SK-N-SH (cell line): Measurements from ENCODE around the gene CALU. TPM values are rescaled to one million over a fixed set of nuclear protein-coding genes. Genes with fewer than 3 reads are reported as not detected.

ENCODE experiments used
- CTCF ChIA-PET: fragments of 300-600, 350-600 bp; formaldehyde crosslinking; extraction: SDS; loops from one replicate; lab custom pipeline; 2021; lab: Yijun Ruan, JAX
- POLR2A ChIA-PET: fragments of 350-600 bp; sonication (Branson Sonifier 250); formaldehyde crosslinking; extraction: SDS; loops from one replicate; lab custom pipeline; 2020; ENCODE audit warnings: antibody characterized with exemption, inconsistent platforms; lab: Yijun Ruan, JAX
- DNase-seq: peaks from one replicate; pipeline ENCODE4 v3.0.0; 2012
- H2AFZ ChIP-seq: fragments of 200-600 bp; sonication (generic); 2 replicates; pipeline ENCODE4 v1.8.1; 2016; ENCODE audit warnings: antibody characterized with exemption, mild to moderate bottlenecking, low read depth
- H3F3A ChIP-seq: fragments of 200-600 bp; sonication (generic); replicated peaks from 2 replicates; pipeline ENCODE3; 2016; ENCODE audit warnings: antibody characterized with exemption, mild to moderate bottlenecking; ENCODE audit not compliant: insufficient read depth
- H3K27ac ChIP-seq, 2 experiments: fragments of 200-500 bp in 1 of 2; fragments of 200-600 bp in 1 of 2; sonication (Bioruptor generic) in 1 of 2; sonication (generic), shearing (Covaris generic) in 1 of 2; 2 replicates each; pipeline versions ENCODE4 v1.5.1 to v1.6.1; 2014 to 2016; ENCODE audit warnings: low read depth in 2 of 2, inconsistent platforms in 1 of 2, low read length in 1 of 2, mild to moderate bottlenecking in 1 of 2, mixed read lengths in 1 of 2
- H3K27me3 ChIP-seq: fragments of 200-600 bp; sonication (generic), shearing (Covaris generic); 2 replicates; pipeline ENCODE4 v1.6.1; 2016; ENCODE audit warnings: mixed run types; ENCODE audit not compliant: insufficient read depth
- H3K36me3 ChIP-seq, 2 experiments: fragments of 200-500 bp in 1 of 2; fragments of 200-600 bp in 1 of 2; sonication (Bioruptor generic) in 1 of 2; sonication (generic) in 1 of 2; replicated peaks in 1 of 2; 2 replicates each; pipeline versions ENCODE3 to v1.5.1; 2014 to 2016; ENCODE audit warnings: low read length in 1 of 2, mild to moderate bottlenecking in 1 of 2; ENCODE audit not compliant: insufficient read depth in 2 of 2, control insufficient read depth in 1 of 2
- H3K4me1 ChIP-seq, 2 experiments: fragments of 200-500 bp in 1 of 2; fragments of 200-600 bp in 1 of 2; sonication (Bioruptor generic) in 1 of 2; sonication (generic), shearing (Covaris generic) in 1 of 2; 2 replicates each; pipeline versions ENCODE4 v1.5.1 to v1.6.1; 2014 to 2016; ENCODE audit warnings: low read depth in 1 of 2, low read length in 1 of 2, mixed run types in 1 of 2; ENCODE audit not compliant: insufficient read depth in 2 of 2, control insufficient read depth in 1 of 2
- H3K4me2 ChIP-seq: fragments of 200-600 bp; sonication (generic), shearing (Covaris generic); 2 replicates; pipeline ENCODE4 v1.6.1; 2017; ENCODE audit warnings: mixed run types
- H3K4me3 ChIP-seq, 2 experiments: fragments of 200-500 bp in 1 of 2; fragments of 200-600 bp in 1 of 2; sonication (Bioruptor generic) in 1 of 2; sonication (generic), shearing (Covaris generic) in 1 of 2; 2 replicates each; pipeline versions ENCODE4 v1.5.1 to v1.8.1; 2014 to 2016; ENCODE audit warnings: low read depth in 2 of 2, inconsistent platforms in 1 of 2, low read length in 1 of 2, mild to moderate bottlenecking in 1 of 2, mixed read lengths in 1 of 2, moderate library complexity in 1 of 2
- H3K79me2 ChIP-seq: fragments of 200-600 bp; sonication (generic); 2 replicates; pipeline ENCODE4 v1.8.1; 2017; ENCODE audit warnings: mild to moderate bottlenecking; ENCODE audit not compliant: insufficient read depth
- H3K9ac ChIP-seq: fragments of 200-600 bp; sonication (generic); 2 replicates; pipeline ENCODE4 v1.6.1; 2017; ENCODE audit warnings: mixed run types
- H3K9me2 ChIP-seq: fragments of 200-600 bp; sonication (generic); 2 replicates; pipeline ENCODE4 v1.6.1; 2017; ENCODE audit warnings: mixed run types
- H3K9me3 ChIP-seq: fragments of 200-600 bp; sonication (generic); 2 replicates; pipeline ENCODE4 v1.6.1; 2017; ENCODE audit warnings: mixed run types, mild to moderate bottlenecking, moderate library complexity
- H4K20me1 ChIP-seq: fragments of 200-600 bp; sonication (generic); 2 replicates; pipeline ENCODE4 v1.6.1; 2017; ENCODE audit warnings: mild to moderate bottlenecking, mixed run types; ENCODE audit not compliant: insufficient read depth
- EZH2phosphoT487 ChIP-seq: fragments of 200-600 bp; sonication (generic); IDR thresholded peaks from 2 replicates; pipeline ENCODE4 v1.6.1; 2017; ENCODE audit warnings: low read depth, mixed run types, mild to moderate bottlenecking, antibody characterized with exemption, moderate library complexity, borderline replicate concordance
- FOXJ3 ChIP-seq: sonication (generic); formaldehyde crosslinking; IDR thresholded peaks from 2 replicates; pipeline ENCODE4 v1.5.1; 2020; ENCODE audit warnings: mild to moderate bottlenecking, missing genetic modification reagents
- GATA2 ChIP-seq: sonication (generic); formaldehyde crosslinking; IDR thresholded peaks from 2 replicates; pipeline ENCODE4 v1.5.0; 2020; ENCODE audit warnings: mild to moderate bottlenecking, missing genetic modification reagents
- IRF3 ChIP-seq: fragments of 150-350 bp; IDR thresholded peaks from 2 replicates; pipeline ENCODE4 v1.6.1; 2016; ENCODE audit warnings: mild to moderate bottlenecking, low read depth, low read length
- JUND ChIP-seq: IDR thresholded peaks from 2 replicates; pipeline ENCODE4 v1.4.0; 2012
- MEF2A ChIP-seq: IDR thresholded peaks from 2 replicates; pipeline ENCODE4 v1.4.0; 2012; ENCODE audit warnings: low read depth, borderline replicate concordance
- POLR2AphosphoS5 ChIP-seq: IDR thresholded peaks from 2 replicates; pipeline ENCODE4 v1.6.1; 2012; ENCODE audit warnings: low read depth, low read length
- RAD21 ChIP-seq: IDR thresholded peaks from 2 replicates; pipeline ENCODE4 v1.6.1; 2012; ENCODE audit warnings: mild to moderate bottlenecking, low read length
- SMC3 ChIP-seq: IDR thresholded peaks from 2 replicates; pipeline ENCODE4 v1.6.1; 2012; ENCODE audit warnings: low read depth, low read length, improper control_type of control experiment
- TEAD4 ChIP-seq: IDR thresholded peaks from 2 replicates; pipeline ENCODE4 v1.4.0; 2012; ENCODE audit warnings: mild to moderate bottlenecking, borderline replicate concordance; ENCODE audit not compliant: insufficient read depth
- ZBTB33 ChIP-seq: IDR thresholded peaks from 2 replicates; pipeline ENCODE4 v1.4.0; 2012; ENCODE audit warnings: low read depth, borderline replicate concordance
- WGBS: methylation state at CpG from one replicate; pipeline ENCODE4 v1.1.6; 2017; ENCODE audit warnings: low lambda C conversion rate; 5-methylcytosine and 5-hydroxymethylcytosine counted together
- polyA plus RNA-seq, 3 experiments: library from polyadenylated mRNA; depleted of rRNA; stranded (reverse); fragments of >200 nt; gene quantifications; 2 replicates each; pipeline ENCODE4 v1.2.3, GENCODE V29; 2012

CALU gene
- polyA plus RNA-seq, 1 of the 3 experiments (the other 2 are of a cell fraction) = 195 TPM

- WGBS = 96% methylated on average over 7 of the region's 7 CpGs
- H3K4me3 ChIP-seq = no peak overlapping the region
These were observed 4.1 kb downstream of the CALU start for GRCh38 chr7:128743112-128743772.

GRCh38 chr7:128744366-128744905 is 5.3 kb downstream of the CALU start:
- H4K20me1 ChIP-seq = peaks cover 98% of the 10 kb centered on the region
- TF ChIP-seq TEAD4 = no peak
- no peak for TF ChIP-seq GATA2 (CRISPR knock-in tag)
- TF ChIP-seq FOXJ3 (CRISPR knock-in tag) = no peak
- no peak for TF ChIP-seq SMC3
- TF ChIP-seq EZH2phosphoT487 = no peak
- TF ChIP-seq MEF2A = no peak
- TF ChIP-seq IRF3 = no peak
- no peaks in the 10 kb centered on the region for H3K27me3 ChIP-seq
- H3K4me2 ChIP-seq = no peak overlapping the region; the same call in 1 of the 2 replicates
- no peaks in the 10 kb centered on the region for H3K9me3 ChIP-seq
- WGBS = 86% methylated on average over 2 of the region's 2 CpGs
- no peak overlapping the region for H3K9ac ChIP-seq
- ChIA-PET CTCF (interaction anchor here (1.1 kb wide), 1 partner anchor 10 kb away, joined by 4 read pairs; no protein-coding TSS in a partner anchor), POLR2A (no interaction called here)
- peaks cover 20 to 57% of the 10 kb centered on the region in 2 experiments for H3K36me3 ChIP-seq
- no peak for DNase-seq
- peaks cover 8 to 21% of the 10 kb centered on the region in 2 experiments; a peak in 3 of 4 replicates for H3K4me1 ChIP-seq
- peaks cover 100% of the 10 kb centered on the region for H3K79me2 ChIP-seq
- no peaks in the 10 kb centered on the region for H3K9me2 ChIP-seq
- H3F3A ChIP-seq = peaks cover 28% of the 10 kb centered on the region
- no peak overlapping the region for H3K27ac ChIP-seq
- no peak overlapping the region for H3K4me3 ChIP-seq
- H2AFZ ChIP-seq = no peak overlapping the region

More at GRCh38 chr7:128743112-128743772, 4.1 kb downstream of the CALU start:
- Histone ChIP-seq H3K27ac (no peak overlapping the region), H3K9me3 (no peaks in the 10 kb centered on the region), H3K36me3 (peaks cover 8 to 45% of the 10 kb centered on the region in 2 experiments), H3F3A (peaks cover 34% of the 10 kb centered on the region), H3K27me3 (no peaks in the 10 kb centered on the region), H3K4me1 (peaks cover 12 to 26% of the 10 kb centered on the region in 2 experiments; a peak in 3 of 4 replicates), H3K79me2 (peaks cover 91% of the 10 kb centered on the region), H2AFZ (no peak overlapping the region), H3K9me2 (no peaks in the 10 kb centered on the region), H3K9ac (no peak overlapping the region), H4K20me1 (peaks cover 86% of the 10 kb centered on the region), H3K4me2 (no peak overlapping the region)
- no peak for DNase-seq
- TF ChIP-seq RAD21 = no peak
- TF ChIP-seq JUND = no peak
- no peak for TF ChIP-seq ZBTB33
- no peak for TF ChIP-seq SMC3
- TF ChIP-seq EZH2phosphoT487 = no peak
- TF ChIP-seq POLR2AphosphoS5 = no peak
- ChIA-PET CTCF (interaction anchor here (0.8 to 0.9 kb wide), 2 partner anchors 11 to 28 kb away, joined by 3 read pairs; no protein-coding TSS in a partner anchor), POLR2A (no interaction called here)
